ENCODE results near the gene MLH1. TPM values are rescaled to one million over a fixed set of nuclear protein-coding genes. Genes with fewer than 3 reads are reported as not detected.

MLH1 gene
- total and polyA plus RNA-seq, 10 of the 15 experiments (the other 5 are each of a cell fraction or from before 2014, with no cell fraction given): 58.6 to 109 (median 81.4) TPM

- TF ChIP-seq JUND (IDR thresholded peaks at IDR 0.05; ENCODE audit: low read depth, low read length) (no peak), TBL1XR1 (IDR thresholded peaks at IDR 0.05; ENCODE audit: low read depth, low read length) (no peak), GATAD2B (conservative IDR thresholded peaks at IDR 0.05; ENCODE audit: low read depth) (no peak), E2F4 (IDR thresholded peaks at IDR 0.05; ENCODE audit: low read depth, low read length) (no peak), RUNX3 (IDR thresholded peaks at IDR 0.05; ENCODE audit: low read length) (no peak), RFX5 (IDR thresholded peaks at IDR 0.05; ENCODE audit: low read depth, low read length) (no peak), BRCA1 (IDR thresholded peaks at IDR 0.05; ENCODE audit: low read depth, low read length) (no peak), MTA3 (IDR thresholded peaks at IDR 0.05; ENCODE audit: borderline replicate concordance, low read length) (no peak), CHD2 (IDR thresholded peaks at IDR 0.05; ENCODE audit: borderline replicate concordance, low read depth, low read length) (no peak), CEBPZ (IDR thresholded peaks at IDR 0.05; ENCODE audit: low read depth, low read length) (no peak), SKIL (IDR thresholded peaks at IDR 0.05; ENCODE audit: low read depth, poor library complexity, severe bottlenecking) (no peak)
Measured at GRCh38 chr3:36973139-36973538, 20.2 kb upstream of the MLH1 start (continued).

Measured in GM12878 (cell line).